OCI-LY1 (cell line): Measurements from ENCODE around the gene HIVEP1.

ENCODE experiments used
- H2AFZ ChIP-seq: fragments of 200-600 bp; sonication (generic), shearing (Covaris generic); 2 replicates; pipeline ENCODE4 v1.6.0; 2014; ENCODE audit warnings: antibody characterized with exemption, mild to moderate bottlenecking, low read length
- H3F3A ChIP-seq: fragments of 200-600 bp; sonication (generic), shearing (Covaris generic); 2 replicates; pipeline ENCODE4 v1.6.0; 2014; ENCODE audit warnings: mild to moderate bottlenecking, antibody characterized with exemption, low read length, moderate library complexity; ENCODE audit not compliant: insufficient read depth
- H3K27ac ChIP-seq: fragments of 200-600 bp; sonication (generic); 2 replicates; pipeline ENCODE4 v1.5.1; 2014; ENCODE audit warnings: low read length, mixed run types, mild to moderate bottlenecking, low read depth; ENCODE audit not compliant: poor library complexity, severe bottlenecking
- H3K27me3 ChIP-seq: fragments of 200-600 bp; sonication (generic); 2 replicates; pipeline ENCODE4 v1.6.0; 2014; ENCODE audit warnings: antibody characterized with exemption, mild to moderate bottlenecking, low read length, moderate library complexity; ENCODE audit not compliant: insufficient read depth
- H3K36me3 ChIP-seq: fragments of 200-600 bp; sonication (generic); 2 replicates; pipeline ENCODE4 v1.6.1; 2014; ENCODE audit warnings: mild to moderate bottlenecking, antibody characterized with exemption, low read length, moderate library complexity, mixed read lengths; ENCODE audit not compliant: insufficient read depth
- H3K4me1 ChIP-seq: fragments of 200-600 bp; sonication (generic); 2 replicates; pipeline ENCODE4 v1.5.1; 2014; ENCODE audit warnings: mild to moderate bottlenecking, low read length, moderate library complexity; ENCODE audit not compliant: insufficient read depth, severe bottlenecking
- H3K4me2 ChIP-seq: fragments of 200-600 bp; sonication (generic), shearing (Covaris generic); 2 replicates; pipeline ENCODE4 v1.6.1; 2014; ENCODE audit warnings: low read length
- H3K4me3 ChIP-seq: fragments of 200-600 bp; sonication (generic); 2 replicates; pipeline ENCODE4 v1.5.1; 2014; ENCODE audit warnings: low read length, low read depth, mild to moderate bottlenecking, mixed read lengths; ENCODE audit not compliant: poor library complexity, severe bottlenecking
- H3K79me2 ChIP-seq: fragments of 200-600 bp; shearing (Covaris generic); 2 replicates; pipeline ENCODE4 v1.6.1; 2016; ENCODE audit warnings: mixed run types, low read length, mixed read lengths; ENCODE audit not compliant: insufficient read depth
- H3K9ac ChIP-seq: fragments of 200-600 bp; sonication (generic), shearing (Covaris generic); 2 replicates; pipeline ENCODE4 v1.6.1; 2014; ENCODE audit warnings: mild to moderate bottlenecking, low read length, mixed read lengths
- H3K9me2 ChIP-seq: fragments of 200-600 bp; sonication (generic), shearing (Covaris generic); 2 replicates; pipeline ENCODE4 v1.6.1; 2014; ENCODE audit warnings: low read depth, mild to moderate bottlenecking, low read length, mixed read lengths
- H3K9me3 ChIP-seq: fragments of 200-600 bp; shearing (Covaris generic); 2 replicates; pipeline ENCODE4 v1.6.1; 2014; ENCODE audit warnings: low read length, mixed read lengths
- H4K20me1 ChIP-seq: fragments of 200-600 bp; sonication (generic), shearing (Covaris generic); 2 replicates; pipeline ENCODE4 v1.6.0; 2016; ENCODE audit warnings: mild to moderate bottlenecking, low read length; ENCODE audit not compliant: insufficient read depth
- CTCF ChIP-seq: fragments of 200-600 bp; sonication (generic), shearing (Covaris generic); IDR thresholded peaks from 2 replicates; pipeline ENCODE4 v1.5.1; 2017; ENCODE audit warnings: mild to moderate bottlenecking, antibody characterized with exemption, low read length, moderate library complexity, mixed read lengths
- EZH2 ChIP-seq: fragments of 200-600 bp; sonication (generic), shearing (Covaris generic); IDR thresholded peaks from 2 replicates; pipeline ENCODE4 v1.8.0; 2017; ENCODE audit warnings: borderline replicate concordance, mixed run types, mild to moderate bottlenecking, antibody characterized with exemption, low read length, moderate library complexity, mixed read lengths

Gene HIVEP1

GRCh38 chr6:12182676-12183075 is 170.6 kb downstream of the HIVEP1 start:
- Histone ChIP-seq H3K27ac (no peak overlapping the region), H2AFZ (no peak overlapping the region), H3K36me3 (no peaks in the 10 kb centered on the region), H3F3A (no peaks in the 10 kb centered on the region), H3K9ac (no peak overlapping the region), H3K9me2 (no peaks in the 10 kb centered on the region), H3K4me3 (no peak overlapping the region), H3K4me1 (no peaks in the 10 kb centered on the region), H3K9me3 (no peaks in the 10 kb centered on the region), H3K79me2 (no peaks in the 10 kb centered on the region), H3K4me2 (no peak overlapping the region), H3K27me3 (no peaks in the 10 kb centered on the region), H4K20me1 (no peaks in the 10 kb centered on the region)
- no peak for TF ChIP-seq EZH2
- no peak for TF ChIP-seq CTCF

GRCh38 chr6:12185081-12185673 is 173.1 kb downstream of the HIVEP1 start:
- Histone ChIP-seq H3K36me3 (no peaks in the 10 kb centered on the region), H2AFZ (no peak overlapping the region), H3K4me2 (no peak overlapping the region), H3K4me3 (no peak overlapping the region), H3K27ac (no peak overlapping the region), H3K79me2 (no peaks in the 10 kb centered on the region), H3K4me1 (no peaks in the 10 kb centered on the region), H3F3A (no peaks in the 10 kb centered on the region), H3K9me2 (no peaks in the 10 kb centered on the region), H3K9me3 (no peaks in the 10 kb centered on the region), H3K9ac (no peak overlapping the region), H4K20me1 (no peaks in the 10 kb centered on the region), H3K27me3 (no peaks in the 10 kb centered on the region)
- TF ChIP-seq CTCF (no peak), EZH2 (no peak)

GRCh38 chr6:12186528-12186927 is 174.4 kb downstream of the HIVEP1 start:
- Histone ChIP-seq H2AFZ (no peak overlapping the region), H3K9ac (no peak overlapping the region), H3F3A (no peaks in the 10 kb centered on the region), H3K4me2 (no peak overlapping the region), H4K20me1 (no peaks in the 10 kb centered on the region), H3K27ac (no peak overlapping the region), H3K9me2 (no peaks in the 10 kb centered on the region), H3K27me3 (no peaks in the 10 kb centered on the region), H3K36me3 (no peaks in the 10 kb centered on the region), H3K9me3 (no peaks in the 10 kb centered on the region), H3K4me1 (no peaks in the 10 kb centered on the region), H3K4me3 (no peak overlapping the region), H3K79me2 (no peaks in the 10 kb centered on the region)
- no peak for TF ChIP-seq CTCF
- no peak for TF ChIP-seq EZH2
